ENCODE data around the gene DPP10. TPM values are rescaled to one million over a fixed set of nuclear protein-coding genes. Genes with fewer than 3 reads are reported as not detected.

DPP10 gene
- total RNA-seq, 4 donors from 2014 or later, result 0.13 to 2.8 (median 0.48) TPM; not detected in 1

- DNase-seq (ENCODE audit: low spot score) (no peak), ATAC-seq (ENCODE audit: low FRiP score) (no peak)
- no peak for TF ChIP-seq CTCF (IDR thresholded peaks at IDR 0.05)
Observed at GRCh38 chr2:115763601-115764000, 1321.2 kb downstream of the DPP10 start.

- ATAC-seq (ENCODE audit: low FRiP score), result no peak
Observed at GRCh38 chr2:115771516-115771915, 1329.1 kb downstream of the DPP10 start.

GRCh38 chr2:115774361-115774760 lies 1331.9 kb downstream of the DPP10 start:
- ATAC-seq (ENCODE audit: low FRiP score) (no peak), DNase-seq (ENCODE audit: low spot score) (no peak)

More at GRCh38 chr2:115771516-115771915, 1329.1 kb downstream of the DPP10 start:
- no peak for DNase-seq (ENCODE audit: low spot score)
- no peak for TF ChIP-seq CTCF (IDR thresholded peaks at IDR 0.05)

GRCh38 chr2:115779085-115779632 lies 1336.7 kb downstream of the DPP10 start:
- ATAC-seq (ENCODE audit: low FRiP score) (no peak), DNase-seq (ENCODE audit: low spot score) (no peak)
- TF ChIP-seq CTCF (IDR thresholded peaks at IDR 0.05), result no peak

More at GRCh38 chr2:115774361-115774760, 1331.9 kb downstream of the DPP10 start:
- no peak for TF ChIP-seq CTCF (IDR thresholded peaks at IDR 0.05)

- ATAC-seq (ENCODE audit: low FRiP score) (no peak), DNase-seq (ENCODE audit: low spot score) (no peak)
- TF ChIP-seq CTCF (IDR thresholded peaks at IDR 0.05), result no peak
Observed at GRCh38 chr2:115782286-115782685, 1339.8 kb downstream of the DPP10 start.

GRCh38 chr2:115796078-115796477 lies 1353.6 kb downstream of the DPP10 start:
- TF ChIP-seq CTCF (IDR thresholded peaks at IDR 0.05), result no peak
- ATAC-seq (ENCODE audit: low FRiP score), result no peak
- no peak for DNase-seq (ENCODE audit: low spot score)

GRCh38 chr2:115807276-115807675 lies 1364.8 kb downstream of the DPP10 start:
- ATAC-seq (ENCODE audit: low FRiP score) (no peak), DNase-seq (ENCODE audit: low spot score) (no peak)
- TF ChIP-seq CTCF (IDR thresholded peaks at IDR 0.05), result no peak

All from omental fat pad (tissue), 4 donors.